Subcutaneous abdominal adipose tissue (tissue), 5 donors: ENCODE measurements around the gene RIMBP2.

ENCODE experiments used
- H3K27ac ChIP-seq: one replicate; pipeline ENCODE4 v1.7.0; 2013; ENCODE audit warnings: low read depth, mild to moderate bottlenecking, inconsistent platforms, low read length, moderate library complexity
- H3K27me3 ChIP-seq, 5 donors: one replicate each; pipeline ENCODE4 v1.7.0; 2013; ENCODE audit warnings: low read length in 5 of 5, inconsistent platforms in 1 of 5; ENCODE audit not compliant: control insufficient read depth in 5 of 5, insufficient read depth in 4 of 5
- H3K36me3 ChIP-seq, 5 donors: one replicate each; pipeline ENCODE4 v1.7.0; 2013; ENCODE audit warnings: low read length in 5 of 5; ENCODE audit not compliant: control insufficient read depth in 5 of 5, insufficient read depth in 5 of 5
- H3K4me1 ChIP-seq, 5 donors: one replicate each; pipeline ENCODE4 v1.7.0; 2013; ENCODE audit warnings: low read length in 5 of 5, mild to moderate bottlenecking in 3 of 5, moderate library complexity in 1 of 5; ENCODE audit not compliant: control insufficient read depth in 5 of 5, insufficient read depth in 5 of 5
- H3K4me3 ChIP-seq, 5 donors: one replicate each; pipeline ENCODE4 v1.7.0; 2013; ENCODE audit warnings: low read length in 5 of 5, low read depth in 1 of 5
- H3K9ac ChIP-seq, 5 donors: one replicate each; pipeline ENCODE4 v1.7.0; 2013; ENCODE audit warnings: low read length in 5 of 5, mild to moderate bottlenecking in 4 of 5, moderate library complexity in 3 of 5
- H3K9me3 ChIP-seq, 5 donors: one replicate each; pipeline ENCODE4 v1.7.0; 2013; ENCODE audit warnings: low read length in 5 of 5; ENCODE audit not compliant: control insufficient read depth in 5 of 5
- donor health status: healthy.
- donor health status: healthy.
- donor health status: healthy.
- donor health status: healthy.
- donor health status: healthy.

RIMBP2 gene

DNA sequence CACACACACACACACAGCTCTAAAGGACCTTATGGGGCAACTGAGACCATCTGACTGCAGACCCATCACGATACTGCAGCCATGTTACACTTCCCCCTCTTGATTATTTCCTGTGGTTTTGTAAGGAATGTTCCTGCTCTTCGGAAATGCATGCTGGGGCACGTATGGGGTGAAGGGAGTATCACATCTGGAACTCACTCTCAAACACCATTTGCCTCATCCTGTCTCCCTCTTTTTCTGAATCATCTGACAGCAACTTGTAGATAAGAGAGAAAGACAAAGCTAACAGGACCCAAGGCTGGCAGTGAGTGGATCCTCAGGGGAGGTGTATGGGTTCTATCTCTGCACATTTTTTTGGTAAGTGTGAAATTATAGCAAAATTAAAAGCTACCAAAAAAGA is 50.3 kb downstream of the RIMBP2 start:
- peaks cover 0 to 16% (median 15%) of the 10 kb centered on the region in 5 donors for H3K9me3 ChIP-seq
- peaks cover 0 to 10% (median 4%) of the 10 kb centered on the region in 5 donors for H3K27me3 ChIP-seq
- no peaks in the 10 kb centered on the region for H3K36me3 ChIP-seq
- H3K4me3 ChIP-seq, result no peak overlapping the region
- H3K27ac ChIP-seq, result no peak overlapping the region
- no peaks in the 10 kb centered on the region for H3K4me1 ChIP-seq
- no peak overlapping the region for H3K9ac ChIP-seq

DNA sequence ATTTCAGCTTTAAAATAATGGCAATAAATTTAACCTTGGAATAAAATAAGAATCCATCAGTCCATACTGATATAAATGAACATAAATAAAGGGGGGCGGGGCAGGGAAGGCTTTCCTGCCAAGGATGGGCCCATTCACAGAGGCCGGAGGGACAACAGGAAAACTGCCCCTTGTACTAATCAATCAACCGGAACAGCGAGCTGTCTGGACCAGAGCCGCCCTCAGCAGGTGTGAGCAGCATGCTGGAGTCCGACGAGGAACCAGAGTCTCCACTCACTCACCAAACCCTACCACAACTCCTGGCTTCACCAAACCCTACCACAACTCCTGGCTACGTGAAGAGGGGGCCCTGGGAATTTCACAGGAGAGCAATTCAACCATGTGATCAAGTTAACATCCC is 51.3 kb downstream of the RIMBP2 start:
- Histone ChIP-seq H3K9me3 (peaks cover 0 to 16% (median 15%) of the 10 kb centered on the region in 5 donors), H3K4me1 (no peaks in the 10 kb centered on the region), H3K27me3 (peaks cover 0 to 12% (median 4%) of the 10 kb centered on the region in 5 donors), H3K4me3 (no peak overlapping the region), H3K9ac (no peak overlapping the region), H3K27ac (no peak overlapping the region), H3K36me3 (no peaks in the 10 kb centered on the region)

DNA sequence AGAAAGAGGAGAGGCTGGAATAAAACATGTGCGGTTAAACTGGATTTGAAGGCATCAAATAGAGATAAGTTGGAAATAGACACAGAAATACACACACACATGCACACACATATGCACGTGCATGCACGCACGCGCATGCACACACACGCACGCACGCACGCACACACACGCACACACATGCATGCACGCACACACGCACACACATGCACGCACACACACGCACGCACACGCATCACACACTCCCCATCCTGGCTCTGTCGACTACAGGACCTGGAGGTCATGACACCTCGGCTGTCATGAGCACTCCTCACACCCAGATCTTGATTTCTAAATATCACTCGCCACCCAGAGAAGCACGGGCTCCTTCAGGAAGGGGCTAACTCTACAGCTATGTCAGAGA is 51.8 kb downstream of the RIMBP2 start:
- peaks cover 0 to 16% (median 15%) of the 10 kb centered on the region in 5 donors for H3K9me3 ChIP-seq
- H3K9ac ChIP-seq, result no peak overlapping the region
- no peaks in the 10 kb centered on the region for H3K4me1 ChIP-seq
- no peak overlapping the region for H3K4me3 ChIP-seq
- peaks cover 0 to 12% (median 4%) of the 10 kb centered on the region in 5 donors for H3K27me3 ChIP-seq
- H3K27ac ChIP-seq, result no peak overlapping the region
- no peaks in the 10 kb centered on the region for H3K36me3 ChIP-seq

DNA sequence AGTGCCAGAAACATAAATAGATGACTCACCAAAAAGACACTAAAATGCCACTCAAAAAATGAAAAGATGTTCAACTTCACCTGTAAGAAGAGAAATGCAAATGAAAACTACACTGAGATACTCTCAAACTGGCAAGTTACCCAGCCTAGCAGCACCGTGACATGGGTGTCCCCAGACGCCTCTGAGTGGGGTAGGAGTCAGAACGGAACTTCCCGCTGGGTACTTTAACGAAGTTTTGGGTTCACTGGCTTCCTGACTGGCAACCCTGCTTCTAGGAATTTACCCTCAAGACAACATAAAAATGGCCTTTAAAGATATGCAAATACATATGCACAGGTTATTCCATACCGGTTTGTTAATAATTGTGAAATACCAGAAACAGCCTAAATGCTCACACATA is 52.6 kb downstream of the RIMBP2 start:
- Histone ChIP-seq H3K9me3 (peaks cover 0 to 15% (median 12%) of the 10 kb centered on the region in 5 donors), H3K36me3 (no peaks in the 10 kb centered on the region), H3K9ac (no peak overlapping the region), H3K27me3 (peaks cover 0 to 15% (median 4%) of the 10 kb centered on the region in 5 donors), H3K27ac (no peak overlapping the region), H3K4me1 (no peaks in the 10 kb centered on the region), H3K4me3 (no peak overlapping the region)

DNA sequence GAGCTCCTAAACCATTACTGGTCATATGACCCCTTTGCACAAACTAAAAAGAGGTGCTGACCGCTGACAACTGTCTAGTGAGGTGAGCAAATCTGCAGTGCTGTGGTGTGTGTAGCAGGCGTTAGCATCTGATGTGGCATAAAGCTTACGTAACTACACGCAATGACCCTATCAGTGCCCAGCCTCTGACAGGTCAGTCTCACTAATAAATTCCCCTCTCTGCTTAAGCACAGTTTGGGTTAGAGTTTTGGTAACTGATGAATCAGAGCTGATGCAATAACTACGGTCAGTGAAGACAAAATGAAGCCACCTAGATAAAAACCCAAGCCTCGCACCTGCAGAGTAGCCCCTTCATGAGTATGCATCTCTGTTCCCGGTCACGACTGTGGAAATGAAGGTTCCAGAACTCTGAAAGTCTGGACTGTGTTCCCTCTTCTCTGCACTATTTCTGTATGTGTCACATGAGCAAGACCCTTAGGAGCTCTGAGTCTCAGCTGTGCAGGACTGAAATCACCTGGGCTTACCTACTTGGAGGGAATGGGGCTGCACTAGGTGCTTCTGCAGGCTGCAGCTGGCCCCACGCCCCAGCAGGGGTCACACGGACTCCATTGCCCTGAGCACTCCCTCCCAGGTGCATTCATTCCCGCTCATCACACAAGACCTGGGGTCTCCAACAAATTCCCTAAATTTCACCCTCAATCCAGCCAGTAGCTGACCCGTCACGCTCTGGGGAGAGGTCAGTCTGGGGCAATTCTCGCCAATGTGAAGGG is 54.4 kb downstream of the RIMBP2 start:
- H3K9ac ChIP-seq, result no peak overlapping the region
- H3K9me3 ChIP-seq, result no peaks in the 10 kb centered on the region
- peaks cover 0 to 15% (median 4%) of the 10 kb centered on the region in 5 donors for H3K27me3 ChIP-seq
- H3K4me1 ChIP-seq, result no peaks in the 10 kb centered on the region
- no peak overlapping the region for H3K4me3 ChIP-seq
- H3K36me3 ChIP-seq, result no peaks in the 10 kb centered on the region
- no peak overlapping the region for H3K27ac ChIP-seq

DNA sequence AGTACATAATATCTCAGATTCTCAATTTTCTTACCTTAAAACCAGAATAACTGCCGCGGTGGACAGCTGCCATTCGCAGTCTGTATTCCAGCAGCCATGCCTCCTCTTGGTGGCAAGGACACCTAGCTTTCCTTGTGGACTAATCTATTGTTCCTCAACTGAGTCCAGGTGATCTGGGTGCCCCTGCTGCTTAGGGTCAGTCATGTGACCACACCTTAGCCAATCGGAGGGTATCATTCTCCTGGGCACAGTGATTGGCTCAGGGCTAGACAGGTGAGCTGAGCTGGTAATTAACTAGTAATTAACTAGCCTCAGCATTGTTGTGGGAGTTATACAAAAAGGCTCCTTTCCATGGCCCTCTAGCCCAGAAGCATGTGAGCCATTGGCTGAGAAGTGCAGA is 55.0 kb downstream of the RIMBP2 start:
- Histone ChIP-seq H3K36me3 (no peaks in the 10 kb centered on the region), H3K4me1 (no peaks in the 10 kb centered on the region), H3K27ac (no peak overlapping the region), H3K9me3 (no peaks in the 10 kb centered on the region), H3K9ac (no peak overlapping the region), H3K4me3 (no peak overlapping the region), H3K27me3 (peaks cover 0 to 15% (median 4%) of the 10 kb centered on the region in 5 donors)

DNA sequence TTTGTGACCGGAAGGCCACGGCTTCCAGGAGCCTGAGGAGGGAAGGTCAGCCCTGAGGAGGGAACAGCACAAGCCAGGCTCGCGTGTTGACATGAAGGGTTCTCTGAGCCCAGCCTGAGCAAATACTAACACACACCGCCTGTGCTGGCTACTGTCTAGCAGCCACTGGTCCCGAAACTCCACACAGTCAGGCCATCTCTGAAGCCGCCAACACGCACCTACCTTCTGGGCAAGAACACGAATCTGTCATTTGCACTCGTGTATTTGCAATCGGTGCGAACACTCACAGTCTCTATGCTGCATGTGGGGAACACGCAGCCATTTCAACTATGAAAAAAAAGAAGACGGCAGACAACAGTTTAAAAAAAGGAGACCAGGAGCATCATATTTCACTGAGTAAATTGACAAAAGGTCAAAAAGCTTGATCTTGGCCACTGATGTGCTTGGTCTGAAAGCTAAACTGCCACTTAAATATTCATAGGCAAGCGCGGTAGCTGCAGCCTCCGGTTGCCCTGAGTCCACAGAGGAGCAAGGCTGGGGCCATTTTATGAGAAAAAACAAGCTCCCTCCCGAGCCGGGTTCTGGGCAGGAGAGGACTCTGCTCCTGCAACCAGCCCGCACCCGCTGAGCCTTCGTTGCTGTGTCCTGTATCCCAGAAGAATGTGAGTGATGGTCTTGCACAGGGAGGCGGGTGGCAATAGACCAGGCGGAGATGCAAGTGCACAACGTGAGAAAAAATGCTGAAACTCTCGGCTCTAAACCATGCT is 57.8 kb downstream of the RIMBP2 start:
- Histone ChIP-seq H3K27me3 (peaks cover 0 to 15% (median 4%) of the 10 kb centered on the region in 5 donors), H3K9me3 (peaks cover 0 to 10% (median 5%) of the 10 kb centered on the region in 5 donors), H3K27ac (no peak overlapping the region), H3K4me3 (no peak overlapping the region), H3K36me3 (no peaks in the 10 kb centered on the region), H3K9ac (no peak overlapping the region), H3K4me1 (no peaks in the 10 kb centered on the region)

DNA sequence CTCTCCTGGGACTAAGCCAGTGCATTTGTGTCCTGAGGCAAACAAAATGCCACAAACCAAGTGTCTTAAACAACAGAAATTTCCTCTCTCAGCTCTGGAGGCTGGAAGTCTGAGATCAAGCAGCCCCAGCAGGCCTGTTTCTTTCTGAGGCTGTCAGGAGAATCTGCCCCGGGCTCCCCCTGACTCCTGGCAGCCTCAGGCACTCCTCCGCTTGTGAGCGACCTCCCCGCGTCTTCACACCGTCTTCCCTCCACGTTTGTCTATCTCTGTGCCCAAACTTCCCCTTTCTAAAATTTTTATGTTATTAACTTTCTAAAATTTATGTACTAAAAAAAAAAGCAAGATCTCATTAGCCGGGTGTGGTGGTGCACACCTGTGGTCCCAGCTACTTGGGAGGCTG is 59.7 kb downstream of the RIMBP2 start:
- Histone ChIP-seq H3K4me3 (no peak overlapping the region), H3K9ac (no peak overlapping the region), H3K27ac (no peak overlapping the region), H3K27me3 (peaks cover 0 to 9% (median 3%) of the 10 kb centered on the region in 5 donors), H3K36me3 (no peaks in the 10 kb centered on the region), H3K4me1 (no peaks in the 10 kb centered on the region), H3K9me3 (peaks cover 0 to 13% (median 5%) of the 10 kb centered on the region in 5 donors)

DNA sequence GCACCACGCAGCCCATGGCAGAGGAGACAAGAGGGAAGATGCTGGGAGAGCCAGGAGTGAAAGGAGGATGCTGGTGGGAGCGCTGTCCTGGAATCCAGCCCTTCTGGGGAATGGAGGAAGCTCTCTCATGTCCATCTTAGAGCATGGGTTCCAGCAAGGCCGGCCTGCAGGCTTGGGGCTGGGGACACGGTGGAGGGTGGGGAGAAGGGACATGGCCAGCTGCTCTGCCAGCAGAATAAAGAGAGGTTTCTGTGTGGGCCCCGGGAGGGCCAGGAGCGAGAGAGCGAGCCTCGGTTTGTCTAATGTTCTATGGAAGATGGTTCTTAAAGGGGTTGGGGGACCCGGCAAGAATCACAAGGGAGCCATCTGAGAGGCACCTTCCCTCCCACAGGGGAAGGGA is 60.2 kb downstream of the RIMBP2 start:
- peaks cover 0 to 13% (median 8%) of the 10 kb centered on the region in 5 donors for H3K9me3 ChIP-seq
- no peak overlapping the region for H3K4me3 ChIP-seq
- H3K9ac ChIP-seq, result no peak overlapping the region
- H3K27ac ChIP-seq, result no peak overlapping the region
- H3K27me3 ChIP-seq, result peaks cover 0 to 5% (median 3%) of the 10 kb centered on the region in 5 donors
- H3K36me3 ChIP-seq, result no peaks in the 10 kb centered on the region
- no peaks in the 10 kb centered on the region for H3K4me1 ChIP-seq

DNA sequence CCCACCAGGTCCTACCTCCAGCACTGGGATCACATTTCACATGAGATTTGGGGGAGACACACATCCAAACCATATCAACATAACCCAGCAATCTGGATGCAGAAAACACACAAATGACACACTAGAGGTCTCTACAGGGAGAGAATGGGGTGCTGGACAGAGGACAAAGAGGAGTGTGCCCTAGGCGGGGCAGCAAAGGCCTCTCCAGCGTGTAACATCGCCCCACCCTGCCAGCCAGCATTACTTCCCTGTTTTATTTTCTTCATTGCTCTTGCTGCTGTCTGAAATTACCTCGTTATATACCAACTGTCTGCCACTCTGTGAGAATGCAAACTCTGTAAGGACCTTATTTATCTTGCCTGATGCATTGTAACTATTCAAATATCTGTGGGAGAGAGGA is 61.1 kb downstream of the RIMBP2 start:
- Histone ChIP-seq H3K27ac (no peak overlapping the region), H3K36me3 (no peaks in the 10 kb centered on the region), H3K4me3 (no peak overlapping the region), H3K9ac (no peak overlapping the region), H3K4me1 (no peaks in the 10 kb centered on the region), H3K9me3 (peaks cover 0 to 13% (median 8%) of the 10 kb centered on the region in 5 donors), H3K27me3 (peaks cover 3 to 7% (median 3%) of the 10 kb centered on the region in 5 donors)
